CD4-positive, alpha-beta T cell treated with Interleukin-21 for 1 hour (primary cell): ENCODE measurements around the gene PRKCE.
"Not testable (repeated sequence)": the region's sequence is repeated elsewhere in the genome, so short reads cannot be mapped to it uniquely, and the experiment has no call there.

Experiments used
- DNase-seq: peaks from one replicate; pipeline ENCODE4 v3.0.0-alpha.2; 2020

Gene PRKCE

GRCh38 chr2:46223514-46223913, 572.0 kb downstream of the PRKCE start:
- not testable (repeated sequence) for DNase-seq

- DNase-seq: no peak
Observed at GRCh38 chr2:46225150-46225625, 573.7 kb downstream of the PRKCE start.

GRCh38 chr2:46225730-46226129, 574.3 kb downstream of the PRKCE start:
- DNase-seq: no peak

GRCh38 chr2:46226620-46227019, 575.1 kb downstream of the PRKCE start:
- DNase-seq: no peak

GRCh38 chr2:46227022-46227421, 575.5 kb downstream of the PRKCE start:
- DNase-seq: no peak

GRCh38 chr2:46227674-46228289, 576.3 kb downstream of the PRKCE start:
- no peak for DNase-seq

- peak; percentile 47 for DNase-seq
Observed at GRCh38 chr2:46229134-46230063, 577.9 kb downstream of the PRKCE start.

GRCh38 chr2:46230115-46230571, 578.7 kb downstream of the PRKCE start:
- DNase-seq: peak; percentile 10

- no peak for DNase-seq
Observed at GRCh38 chr2:46230677-46231425, 579.4 kb downstream of the PRKCE start.

GRCh38 chr2:46231721-46232120, 580.2 kb downstream of the PRKCE start:
- DNase-seq: no peak

- no peak for DNase-seq
Observed at GRCh38 chr2:46232860-46233259, 581.4 kb downstream of the PRKCE start.

- DNase-seq: no peak
Observed at GRCh38 chr2:46236006-46236875, 584.8 kb downstream of the PRKCE start.

- no peak for DNase-seq
Observed at GRCh38 chr2:46236876-46237859, 585.7 kb downstream of the PRKCE start.
